Breast epithelium (tissue), 3 donors: ENCODE data around the gene PCNX1.

Experiments
- CTCF ChIP-seq, 3 donors: fragments of 450-650 bp; IDR thresholded peaks; one replicate each; pipeline ENCODE4 v1.5.1; 2016 to 2017; ENCODE audit warnings: antibody characterized with exemption in 3 of 3, mild to moderate bottlenecking in 3 of 3, moderate library complexity in 3 of 3
- POLR2A ChIP-seq: fragments of 450-650 bp; IDR thresholded peaks from one replicate; pipeline ENCODE4 v1.6.1; 2016; ENCODE audit warnings: antibody characterized with exemption, mild to moderate bottlenecking, moderate library complexity
- POLR2AphosphoS5 ChIP-seq, 3 donors: sonication (generic); formaldehyde crosslinking; IDR thresholded peaks; one replicate each; pipeline ENCODE4 v1.6.1; 2017; ENCODE audit warnings: antibody characterized with exemption in 3 of 3

GRCh38 chr14:70934502-70935134, 27.4 kb downstream of the PCNX1 start:
- TF ChIP-seq CTCF (IDR thresholded peaks at IDR 0.05), result no peak
- TF ChIP-seq POLR2AphosphoS5 (IDR thresholded peaks at IDR 0.05), result no peak
- no peak for TF ChIP-seq POLR2A
